SU-DHL-6 (cell line): Measurements from ENCODE around the gene KLF2.

Source experiments
- H2AFZ ChIP-seq: fragments of 200-600 bp; sonication (generic); 2 replicates; pipeline ENCODE4 v1.6.1; 2014; ENCODE audit warnings: low read depth, mild to moderate bottlenecking, moderate library complexity, mixed read lengths, antibody characterized with exemption, low read length; ENCODE audit not compliant: severe bottlenecking
- H3F3A ChIP-seq: fragments of 200-600 bp; shearing (Covaris generic); 2 replicates; pipeline ENCODE4 v1.6.0; 2016; ENCODE audit warnings: antibody characterized with exemption, mild to moderate bottlenecking; ENCODE audit not compliant: insufficient read depth
- H3K27ac ChIP-seq: fragments of 200-600 bp; sonication (generic); 2 replicates; pipeline ENCODE4 v1.5.1; 2016; ENCODE audit warnings: low read depth, mild to moderate bottlenecking, low read length, moderate library complexity, mixed read lengths
- H3K27me3 ChIP-seq: fragments of 200-600 bp; sonication (generic), shearing (Covaris generic); 2 replicates; pipeline ENCODE4 v1.6.0; 2014; ENCODE audit warnings: mild to moderate bottlenecking, low read length
- H3K36me3 ChIP-seq: fragments of 200-600 bp; sonication (generic); 2 replicates; pipeline ENCODE4 v1.6.1; 2014; ENCODE audit warnings: mild to moderate bottlenecking, low read length, mixed read lengths
- H3K4me2 ChIP-seq: fragments of 300-600, 200-600 bp; shearing (Covaris generic), sonication (generic); 2 replicates; pipeline ENCODE4 v1.6.0; 2014; ENCODE audit warnings: low read length, low read depth, mild to moderate bottlenecking; ENCODE audit not compliant: poor library complexity, severe bottlenecking
- H3K4me3 ChIP-seq: fragments of 200-600 bp; sonication (generic); 2 replicates; pipeline ENCODE4 v1.5.1; 2014; ENCODE audit warnings: antibody characterized with exemption, low read length, mild to moderate bottlenecking, mixed read lengths; ENCODE audit not compliant: insufficient read depth, poor library complexity, severe bottlenecking
- H3K79me2 ChIP-seq: fragments of 200-600 bp; sonication (generic); 2 replicates; pipeline ENCODE4 v1.6.1; 2014; ENCODE audit warnings: mild to moderate bottlenecking, low read length, moderate library complexity; ENCODE audit not compliant: insufficient read depth
- H3K9ac ChIP-seq: fragments of 200-600 bp; sonication (generic); 2 replicates; pipeline ENCODE4 v1.7.0; 2014; ENCODE audit warnings: mild to moderate bottlenecking, low read length
- H3K9me2 ChIP-seq: fragments of 200-600 bp; sonication (generic); replicated peaks from 2 replicates; pipeline ENCODE4 v1.6.1; 2014; ENCODE audit warnings: low read length; ENCODE audit not compliant: insufficient read depth
- H3K9me3 ChIP-seq: fragments of 200-600 bp; sonication (generic); 2 replicates; pipeline ENCODE4 v1.6.1; 2014; ENCODE audit warnings: low read length, mixed read lengths; ENCODE audit not compliant: insufficient read depth
- H4K20me1 ChIP-seq: fragments of 200-600 bp; sonication (generic); 2 replicates; pipeline ENCODE4 v1.6.1; 2014; ENCODE audit warnings: low read depth, mild to moderate bottlenecking, antibody characterized with exemption, low read length, moderate library complexity, mixed read lengths
- CTCF ChIP-seq: fragments of 200-600 bp; sonication (generic); IDR thresholded peaks from one replicate; pipeline ENCODE4 v1.5.1; 2017; ENCODE audit warnings: antibody characterized with exemption, mild to moderate bottlenecking, low read length, moderate library complexity; ENCODE audit not compliant: insufficient read depth, poor library complexity, severe bottlenecking
- EZH2phosphoT487 ChIP-seq: fragments of 200-600 bp; sonication (generic), shearing (Covaris generic); conservative IDR thresholded peaks from 2 replicates; pipeline ENCODE4 v1.6.1; 2018; ENCODE audit warnings: mild to moderate bottlenecking, antibody characterized with exemption, low read length, moderate library complexity, mixed read lengths

KLF2 gene

GRCh38 chr19:16308081-16308480 lies 16.5 kb upstream of the KLF2 start:
- Histone ChIP-seq H3K27ac (no peak overlapping the region), H3K9ac (no peak overlapping the region), H4K20me1 (no peaks in the 10 kb centered on the region), H3K4me3 (no peak overlapping the region), H3K4me2 (no peak overlapping the region), H3K9me2 (no peaks in the 10 kb centered on the region), H3K27me3 (no peaks in the 10 kb centered on the region), H3K79me2 (no peaks in the 10 kb centered on the region), H3K9me3 (no peaks in the 10 kb centered on the region), H3F3A (no peaks in the 10 kb centered on the region), H3K36me3 (no peaks in the 10 kb centered on the region), H2AFZ (no peak overlapping the region)
- TF ChIP-seq EZH2phosphoT487 (no peak), CTCF (no peak)

GRCh38 chr19:16309643-16310042 lies 15.0 kb upstream of the KLF2 start:
- Histone ChIP-seq H3K9me3 (no peaks in the 10 kb centered on the region), H3K79me2 (no peaks in the 10 kb centered on the region)
- TF ChIP-seq EZH2phosphoT487 (no peak), CTCF (no peak)

GRCh38 chr19:16315825-16316505 lies 8.7 kb upstream of the KLF2 start:
- H3K4me2 ChIP-seq, result no peak overlapping the region
- H2AFZ ChIP-seq, result no peak overlapping the region
- H3K4me3 ChIP-seq, result no peak overlapping the region

More at GRCh38 chr19:16309643-16310042, 15.0 kb upstream of the KLF2 start:
- no peak overlapping the region for H3K4me2 ChIP-seq
- H3K4me3 ChIP-seq, result no peak overlapping the region
- H3K9ac ChIP-seq, result no peak overlapping the region
- H3K9me2 ChIP-seq, result no peaks in the 10 kb centered on the region
- H4K20me1 ChIP-seq, result no peaks in the 10 kb centered on the region
- no peak overlapping the region for H2AFZ ChIP-seq
- no peaks in the 10 kb centered on the region for H3K27me3 ChIP-seq
- no peaks in the 10 kb centered on the region for H3F3A ChIP-seq
- no peak overlapping the region for H3K27ac ChIP-seq
- H3K36me3 ChIP-seq, result no peaks in the 10 kb centered on the region

More at GRCh38 chr19:16315825-16316505, 8.7 kb upstream of the KLF2 start:
- Histone ChIP-seq H3K27ac (no peak overlapping the region), H3K27me3 (no peaks in the 10 kb centered on the region), H3K79me2 (no peaks in the 10 kb centered on the region), H3K9ac (no peak overlapping the region), H4K20me1 (no peaks in the 10 kb centered on the region), H3K36me3 (no peaks in the 10 kb centered on the region), H3K9me2 (no peaks in the 10 kb centered on the region), H3K9me3 (no peaks in the 10 kb centered on the region), H3F3A (no peaks in the 10 kb centered on the region)
- TF ChIP-seq CTCF (no peak), EZH2phosphoT487 (no peak)
